GM06990 (cell line): ENCODE measurements around the gene LSM14A.

Experiments
- DNase-seq: peaks from one replicate; pipeline ENCODE4 v3.0.0-alpha.2; 2011; ENCODE audit not compliant: insufficient read length; ENCODE audit errors: extremely low read depth
- H3K27me3 ChIP-seq: replicated peaks from 2 replicates; pipeline ENCODE4 v1.6.0; 2011; ENCODE audit warnings: low read length; ENCODE audit not compliant: control insufficient read depth, insufficient read depth
- H3K36me3 ChIP-seq: 2 replicates; pipeline ENCODE4 v1.5.1; 2011; ENCODE audit warnings: low read length; ENCODE audit not compliant: control insufficient read depth, insufficient read depth
- H3K4me3 ChIP-seq: replicated peaks from 2 replicates; pipeline ENCODE4 v1.5.1; 2011; ENCODE audit warnings: low read depth, mild to moderate bottlenecking, control low read depth, low read length
- CTCF ChIP-seq: IDR thresholded peaks from 2 replicates; pipeline ENCODE4 v1.5.1; 2011; ENCODE audit warnings: low read length, control low read depth, mild to moderate bottlenecking, inconsistent platforms; ENCODE audit not compliant: insufficient read depth, poor library complexity, severe bottlenecking

Gene LSM14A

GRCh38 chr19:34260771-34261173 lies 88.5 kb downstream of the LSM14A start:
- no peak for TF ChIP-seq CTCF
- Histone ChIP-seq H3K4me3 (no peak overlapping the region), H3K27me3 (no peaks in the 10 kb centered on the region), H3K36me3 (no peaks in the 10 kb centered on the region; the same call in 1 of the 2 replicates)
- no peak for DNase-seq

- DNase-seq: no peak
Measured at GRCh38 chr19:34261334-34262109, 89.2 kb downstream of the LSM14A start.

DNA sequence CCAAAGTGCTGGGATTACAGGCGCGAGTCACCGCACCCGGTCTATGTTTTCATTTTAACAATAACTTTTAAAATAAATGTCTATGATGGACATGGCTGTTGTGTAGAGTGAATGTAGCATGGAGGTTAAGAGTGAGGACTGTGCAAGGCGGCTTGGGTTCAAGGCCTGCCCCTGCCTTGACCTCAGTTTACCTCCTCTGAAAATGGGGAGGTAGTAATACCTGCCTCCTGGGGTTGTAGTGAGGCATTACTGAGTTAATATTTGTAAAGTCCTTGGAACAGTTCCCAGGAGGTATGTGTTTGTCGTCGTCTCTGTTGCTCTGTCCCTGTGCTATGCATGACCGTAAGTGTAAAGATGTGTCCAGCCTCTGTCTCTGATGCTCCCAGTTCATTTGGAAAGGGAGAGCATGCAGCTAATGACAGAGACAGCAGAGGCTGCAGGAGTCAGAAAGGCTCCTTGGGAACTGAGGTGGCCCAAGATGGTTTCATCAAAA lies 91.5 kb downstream of the LSM14A start:
- H3K27me3 ChIP-seq: no peaks in the 10 kb centered on the region
- no peaks in the 10 kb centered on the region; the same call in 1 of the 2 replicates for H3K36me3 ChIP-seq
- no peak for DNase-seq
- H3K4me3 ChIP-seq: no peak overlapping the region
- TF ChIP-seq CTCF: no peak

More at GRCh38 chr19:34261334-34262109, 89.2 kb downstream of the LSM14A start:
- no peak for TF ChIP-seq CTCF
- Histone ChIP-seq H3K36me3 (no peaks in the 10 kb centered on the region; the same call in 1 of the 2 replicates), H3K4me3 (no peak overlapping the region), H3K27me3 (no peaks in the 10 kb centered on the region)

GRCh38 chr19:34265221-34265650 lies 92.9 kb downstream of the LSM14A start:
- Histone ChIP-seq H3K36me3 (no peaks in the 10 kb centered on the region; the same call in 1 of the 2 replicates), H3K4me3 (no peak overlapping the region), H3K27me3 (no peaks in the 10 kb centered on the region)
- no peak for DNase-seq
- TF ChIP-seq CTCF: no peak

- no peaks in the 10 kb centered on the region; the same call in 1 of the 2 replicates for H3K36me3 ChIP-seq
- H3K4me3 ChIP-seq: no peak overlapping the region
- no peak for TF ChIP-seq CTCF
- DNase-seq: no peak
- no peaks in the 10 kb centered on the region for H3K27me3 ChIP-seq
Measured at GRCh38 chr19:34269081-34269480, 96.8 kb downstream of the LSM14A start.
